ENCODE results near the gene MYL4.

The MYL4 gene

GRCh38 chr17:47235923-47236322, 26.8 kb downstream of the MYL4 start:
- Histone ChIP-seq H4K91ac (ENCODE audit: low read depth, low read length, poor library complexity) (no peak overlapping the region), H3K4me1 (ENCODE audit: control insufficient read depth in 2 of 2, insufficient read depth in 1 of 2, low read depth in 1 of 2, low read length in 2 of 2) (no peaks in the 10 kb centered on the region), H2BK12ac (ENCODE audit: low read length) (no peak overlapping the region), H2BK5ac (ENCODE audit: low read length) (no peak overlapping the region), H2BK15ac (ENCODE audit: low read length) (no peak overlapping the region), H3K14ac (ENCODE audit: low read length) (no peak overlapping the region), H3K79me1 (ENCODE audit: low read depth, low read length) (no peaks in the 10 kb centered on the region), H3K4me2 (ENCODE audit: insufficient read depth, low read length, poor library complexity, severe bottlenecking) (no peak overlapping the region), H3K27me3 (ENCODE audit: control insufficient read depth in 3 of 3, insufficient read depth in 3 of 3, low read depth in 1 of 3, low read length in 3 of 3) (peaks cover 0 to 5% (median 0%) of the 10 kb centered on the region in 3 experiments), H3K36me3 (replicated peaks in 1 of 2; ENCODE audit: control insufficient read depth in 2 of 2, insufficient read depth in 2 of 2, low read length in 2 of 2) (no peaks in the 10 kb centered on the region), H2AK5ac (ENCODE audit: low read depth, low read length) (no peak overlapping the region), H4K8ac (ENCODE audit: low read depth, low read length) (no peak overlapping the region), H3K4ac (ENCODE audit: low read length) (no peak overlapping the region), H3K27ac (replicated peaks; ENCODE audit: low read length) (no peak overlapping the region), H3K18ac (ENCODE audit: low read length) (no peak overlapping the region), H3K9ac (ENCODE audit: low read depth, low read length, poor library complexity) (no peak overlapping the region), H3K4me3 (ENCODE audit: low read length in 2 of 2) (no peak overlapping the region), H3K23ac (ENCODE audit: low read depth, low read length, poor library complexity) (no peak overlapping the region), H2AFZ (ENCODE audit: low read length) (no peak overlapping the region), H3K9me3 (replicated peaks in 1 of 2; ENCODE audit: control insufficient read depth in 2 of 2, insufficient read depth in 1 of 2, low read depth in 1 of 2, low read length in 2 of 2) (no peaks in the 10 kb centered on the region), H2BK120ac (ENCODE audit: low read depth, low read length) (no peak overlapping the region)
- no CpG with 5 or more reads among the region's 2 CpGs for WGBS, 2 donors (ENCODE audit: extremely low coverage in 2 of 2, insufficient read length in 2 of 2, insufficient replicate concordance in 1 of 2)
- no peak for DNase-seq (ENCODE audit: low spot score)

DNA sequence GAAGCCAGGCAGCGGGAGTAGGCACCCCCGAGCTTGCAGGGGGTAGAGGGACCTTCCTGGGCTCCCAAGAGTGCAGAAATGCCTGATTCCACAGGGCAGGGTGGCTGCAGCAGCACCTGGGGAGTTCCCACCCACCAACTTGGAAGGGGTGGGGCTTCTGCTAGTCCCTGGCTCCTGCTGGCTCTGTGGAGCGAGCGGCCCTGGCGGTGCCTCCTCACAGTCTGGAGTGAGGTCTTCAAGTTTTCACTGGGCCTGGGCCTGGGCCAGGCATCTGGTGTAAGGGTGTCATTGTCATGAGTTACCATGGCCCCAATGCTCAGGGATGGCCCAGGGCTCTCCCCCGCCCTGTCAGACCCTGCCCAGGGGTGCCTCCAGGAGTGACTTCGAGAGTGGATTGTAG, 28.7 kb downstream of the MYL4 start:
- H3K9ac ChIP-seq (ENCODE audit: low read depth, low read length, poor library complexity) = peak overlapping the region; percentile 13
- no CpG with 5 or more reads among the region's 7 CpGs for WGBS, 2 donors (ENCODE audit: extremely low coverage in 2 of 2, insufficient read length in 2 of 2, insufficient replicate concordance in 1 of 2)

DNA sequence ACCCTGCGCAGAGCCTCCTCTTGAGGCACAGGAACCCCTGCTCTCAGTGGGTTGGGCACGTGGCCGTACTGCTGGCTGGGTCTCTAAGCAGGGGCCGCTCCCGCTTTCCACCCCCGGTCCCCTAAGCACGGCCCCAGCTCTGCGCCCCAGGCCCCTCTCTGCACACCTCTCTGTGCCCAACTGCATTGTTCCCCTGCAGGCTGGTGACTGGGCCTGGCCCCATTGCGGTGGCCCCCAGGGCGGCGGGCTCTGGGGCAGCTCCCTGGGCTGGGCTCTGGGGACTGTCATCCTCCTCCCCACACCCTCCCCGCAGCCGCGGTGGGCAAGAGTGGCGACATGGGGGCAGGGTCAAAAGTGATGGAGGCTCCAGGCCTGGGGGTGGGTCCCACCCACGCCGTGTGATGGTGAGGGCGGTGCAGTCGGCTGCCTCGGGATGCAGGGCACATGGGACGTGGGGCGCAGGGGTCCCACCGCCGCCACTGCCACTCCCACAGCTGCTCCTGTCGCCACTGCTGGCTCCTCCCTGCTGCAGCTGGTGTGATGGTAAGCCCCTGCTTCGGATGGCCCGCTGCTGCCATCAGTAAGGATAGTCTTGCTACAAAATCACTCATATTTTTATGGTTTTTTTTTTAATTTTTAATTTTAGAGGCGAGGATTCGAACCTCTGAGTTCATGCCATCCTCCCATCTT, 29.3 kb downstream of the MYL4 start:
- Histone ChIP-seq H2BK120ac (ENCODE audit: low read depth, low read length) (no peak overlapping the region), H3K9ac (ENCODE audit: low read depth, low read length, poor library complexity) (no peak overlapping the region), H3K18ac (ENCODE audit: low read length) (peak overlapping the region; percentile 79), H4K91ac (ENCODE audit: low read depth, low read length, poor library complexity) (no peak overlapping the region), H3K14ac (ENCODE audit: low read length) (no peak overlapping the region), H3K36me3 (replicated peaks in 1 of 2; ENCODE audit: control insufficient read depth in 2 of 2, insufficient read depth in 2 of 2, low read length in 2 of 2) (no peaks in the 10 kb centered on the region), H3K27me3 (ENCODE audit: control insufficient read depth in 3 of 3, insufficient read depth in 3 of 3, low read depth in 1 of 3, low read length in 3 of 3) (peaks cover 0 to 5% (median 0%) of the 10 kb centered on the region in 3 experiments), H2BK5ac (ENCODE audit: low read length) (no peak overlapping the region), H2BK12ac (ENCODE audit: low read length) (no peak overlapping the region), H3K79me1 (ENCODE audit: low read depth, low read length) (no peaks in the 10 kb centered on the region), H3K27ac (replicated peaks; ENCODE audit: low read length) (no peak overlapping the region), H3K9me3 (replicated peaks in 1 of 2; ENCODE audit: control insufficient read depth in 2 of 2, insufficient read depth in 1 of 2, low read depth in 1 of 2, low read length in 2 of 2) (no peaks in the 10 kb centered on the region), H2BK15ac (ENCODE audit: low read length) (no peak overlapping the region), H3K4me2 (ENCODE audit: insufficient read depth, low read length, poor library complexity, severe bottlenecking) (no peak overlapping the region), H3K4ac (ENCODE audit: low read length) (no peak overlapping the region), H3K4me1 (ENCODE audit: control insufficient read depth in 2 of 2, insufficient read depth in 1 of 2, low read depth in 1 of 2, low read length in 2 of 2) (no peaks in the 10 kb centered on the region), H2AK5ac (ENCODE audit: low read depth, low read length) (peak overlapping the region; percentile 14), H2AFZ (ENCODE audit: low read length) (no peak overlapping the region), H4K8ac (ENCODE audit: low read depth, low read length) (no peak overlapping the region), H3K4me3 (ENCODE audit: low read length in 2 of 2) (no peak overlapping the region), H3K23ac (ENCODE audit: low read depth, low read length, poor library complexity) (peak overlapping the region; percentile 74)
- no peak for DNase-seq (ENCODE audit: low spot score)
- no CpG with 5 or more reads among the region's 29 CpGs for WGBS, 2 donors (ENCODE audit: extremely low coverage in 2 of 2, insufficient read length in 2 of 2, insufficient replicate concordance in 1 of 2)

More for the DNA sequence above, 28.7 kb downstream of the MYL4 start:
- no peaks in the 10 kb centered on the region for H3K36me3 ChIP-seq (replicated peaks in 1 of 2; ENCODE audit: control insufficient read depth in 2 of 2, insufficient read depth in 2 of 2, low read length in 2 of 2)
- no peak overlapping the region for H4K8ac ChIP-seq (ENCODE audit: low read depth, low read length)
- no peaks in the 10 kb centered on the region for H3K4me1 ChIP-seq (ENCODE audit: control insufficient read depth in 2 of 2, insufficient read depth in 1 of 2, low read depth in 1 of 2, low read length in 2 of 2)
- H2BK120ac ChIP-seq (ENCODE audit: low read depth, low read length) = no peak overlapping the region
- H4K91ac ChIP-seq (ENCODE audit: low read depth, low read length, poor library complexity) = no peak overlapping the region
- H2AK5ac ChIP-seq (ENCODE audit: low read depth, low read length) = peak overlapping the region; percentile 14
- no peak overlapping the region for H2AFZ ChIP-seq (ENCODE audit: low read length)
- H3K14ac ChIP-seq (ENCODE audit: low read length) = peak overlapping the region; percentile 47
- H3K79me1 ChIP-seq (ENCODE audit: low read depth, low read length) = no peaks in the 10 kb centered on the region
- H3K27ac ChIP-seq (replicated peaks; ENCODE audit: low read length) = no peak overlapping the region
- H3K4me2 ChIP-seq (ENCODE audit: insufficient read depth, low read length, poor library complexity, severe bottlenecking) = no peak overlapping the region
- peak overlapping the region; percentile 52 for H2BK15ac ChIP-seq (ENCODE audit: low read length)
- H3K4ac ChIP-seq (ENCODE audit: low read length) = no peak overlapping the region
- no peak for DNase-seq (ENCODE audit: low spot score)
- H2BK12ac ChIP-seq (ENCODE audit: low read length) = no peak overlapping the region
- H3K18ac ChIP-seq (ENCODE audit: low read length) = no peak overlapping the region
- no peak overlapping the region for H2BK5ac ChIP-seq (ENCODE audit: low read length)
- H3K27me3 ChIP-seq (ENCODE audit: control insufficient read depth in 3 of 3, insufficient read depth in 3 of 3, low read depth in 1 of 3, low read length in 3 of 3) = peaks cover 0 to 5% (median 0%) of the 10 kb centered on the region in 3 experiments
- H3K9me3 ChIP-seq (replicated peaks in 1 of 2; ENCODE audit: control insufficient read depth in 2 of 2, insufficient read depth in 1 of 2, low read depth in 1 of 2, low read length in 2 of 2) = no peaks in the 10 kb centered on the region
- peak overlapping the region; percentile 89 for H3K23ac ChIP-seq (ENCODE audit: low read depth, low read length, poor library complexity)
- H3K4me3 ChIP-seq (ENCODE audit: low read length in 2 of 2) = peak overlapping the region in 1 of 2 donors; percentile 29

DNA sequence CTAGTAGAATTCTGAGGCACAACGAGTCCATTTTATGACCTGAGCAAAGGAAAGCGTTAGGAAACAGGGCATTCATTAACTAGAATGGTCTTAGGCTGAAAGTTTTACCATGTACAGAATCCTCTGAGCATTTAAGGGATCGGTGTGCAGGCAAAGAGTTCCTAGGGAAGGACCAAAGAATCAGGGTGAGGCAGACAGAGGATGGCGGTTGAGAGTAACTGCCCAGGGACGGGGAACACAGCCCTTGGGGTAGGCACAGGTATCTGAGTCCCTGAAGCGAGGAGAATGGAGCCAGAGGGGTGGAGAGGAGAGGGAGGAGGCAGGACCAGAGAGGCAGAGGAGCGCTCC, 30.4 kb downstream of the MYL4 start:
- Histone ChIP-seq H3K36me3 (replicated peaks in 1 of 2; ENCODE audit: control insufficient read depth in 2 of 2, insufficient read depth in 2 of 2, low read length in 2 of 2) (no peaks in the 10 kb centered on the region), H3K4me2 (ENCODE audit: insufficient read depth, low read length, poor library complexity, severe bottlenecking) (no peak overlapping the region), H4K91ac (ENCODE audit: low read depth, low read length, poor library complexity) (no peak overlapping the region), H3K4me3 (ENCODE audit: low read length in 2 of 2) (no peak overlapping the region), H3K18ac (ENCODE audit: low read length) (no peak overlapping the region), H3K9ac (ENCODE audit: low read depth, low read length, poor library complexity) (no peak overlapping the region), H2BK5ac (ENCODE audit: low read length) (no peak overlapping the region), H3K4ac (ENCODE audit: low read length) (no peak overlapping the region), H3K23ac (ENCODE audit: low read depth, low read length, poor library complexity) (no peak overlapping the region), H3K79me1 (ENCODE audit: low read depth, low read length) (no peaks in the 10 kb centered on the region), H3K9me3 (replicated peaks in 1 of 2; ENCODE audit: control insufficient read depth in 2 of 2, insufficient read depth in 1 of 2, low read depth in 1 of 2, low read length in 2 of 2) (no peaks in the 10 kb centered on the region), H2AFZ (ENCODE audit: low read length) (peak overlapping the region; percentile 42), H2BK120ac (ENCODE audit: low read depth, low read length) (no peak overlapping the region), H3K27me3 (ENCODE audit: control insufficient read depth in 3 of 3, insufficient read depth in 3 of 3, low read depth in 1 of 3, low read length in 3 of 3) (peaks cover 0 to 8% (median 0%) of the 10 kb centered on the region in 3 experiments), H2BK12ac (ENCODE audit: low read length) (no peak overlapping the region), H3K27ac (replicated peaks; ENCODE audit: low read length) (no peak overlapping the region), H3K14ac (ENCODE audit: low read length) (no peak overlapping the region), H2BK15ac (ENCODE audit: low read length) (no peak overlapping the region), H2AK5ac (ENCODE audit: low read depth, low read length) (no peak overlapping the region), H4K8ac (ENCODE audit: low read depth, low read length) (no peak overlapping the region), H3K4me1 (ENCODE audit: control insufficient read depth in 2 of 2, insufficient read depth in 1 of 2, low read depth in 1 of 2, low read length in 2 of 2) (no peaks in the 10 kb centered on the region)
- no CpG with 5 or more reads among the region's 7 CpGs for WGBS, 2 donors (ENCODE audit: extremely low coverage in 2 of 2, insufficient read length in 2 of 2, insufficient replicate concordance in 1 of 2)
- no peak for DNase-seq (ENCODE audit: low spot score)
